K562 (cell line): ENCODE data around the gene CLIP1. TPM values are rescaled to one million over a fixed set of nuclear protein-coding genes. Genes with fewer than 3 reads are reported as not detected.

ENCODE experiments used
- ATAC-seq: fragments of 200-7000 bp; cut with Tn5 transposase; 3 replicates; pipeline ENCODE4 v1.9.1; 2020; ENCODE audit warnings: moderate library complexity
- BruUV-seq: library from RNA; stranded (reverse); fragments of 400-500 nt; replicated peaks from 2 replicates; lab custom pipeline; 2021; lab: Mats Ljungman, UMichigan
- CTCF ChIA-PET: fragments of 300-600 bp; formaldehyde crosslinking; extraction: SDS; loops from one replicate; lab custom pipeline; 2021; ENCODE audit warnings: low intra/inter-chr PET ratio; lab: Yijun Ruan, JAX
- POLR2A ChIA-PET: fragments of 300-600, 350-650 bp; sonication (Branson Sonifier 250); formaldehyde crosslinking; extraction: SDS; loops from one replicate; lab custom pipeline; 2021; ENCODE audit warnings: antibody characterized with exemption, inconsistent platforms; lab: Yijun Ruan, JAX
- DNase-seq, 4 experiments: peaks; one replicate each; pipeline versions ENCODE4 v3.0.0 to v3.0.0-alpha.2; 2011 to 2018; ENCODE audit warnings: low spot score in 3 of 4, mixed read lengths in 3 of 4; ENCODE audit errors: extremely low read depth in 1 of 4
- FAIRE-seq: peaks from 2 replicates; lab custom pipeline; 2011; peaks lifted over from hg19 to GRCh38; lab: Jason Lieb, UNC
- H2AFZ ChIP-seq: 2 replicates; pipeline ENCODE4 v1.6.0; 2011; ENCODE audit warnings: low read depth, low read length, control low read depth, inconsistent platforms
- H3K27ac ChIP-seq: fragments of 200-600 bp; 3 replicates; pipeline ENCODE4 v1.8.0; 2011; ENCODE audit warnings: low read depth, mild to moderate bottlenecking, control low read depth, inconsistent platforms, low read length, moderate library complexity, mixed read lengths; ENCODE audit errors: extremely low read depth
- H3K27me3 ChIP-seq, 2 experiments: fragments of 300-600 bp in 1 of 2; 2 replicates in 1 of 2; 3 replicates in 1 of 2; pipeline versions ENCODE4 v1.6.0 to v1.8.0; 2011; ENCODE audit warnings: inconsistent platforms in 2 of 2, low read length in 2 of 2, mild to moderate bottlenecking in 1 of 2, mixed read lengths in 1 of 2, moderate library complexity in 1 of 2; ENCODE audit not compliant: control insufficient read depth in 2 of 2, insufficient read depth in 2 of 2
- H3K36me3 ChIP-seq: fragments of 300-600 bp; 3 replicates; pipeline ENCODE4 v1.8.0; 2011; ENCODE audit warnings: mild to moderate bottlenecking, low read length, inconsistent platforms; ENCODE audit not compliant: control insufficient read depth, insufficient read depth
- H3K4me1 ChIP-seq, 2 experiments: fragments of 200-600 bp in 1 of 2; replicated peaks in 1 of 2; 2 replicates in 1 of 2; 3 replicates in 1 of 2; pipeline versions ENCODE4 v1.5.1 to v1.8.0; 2011; ENCODE audit warnings: inconsistent platforms in 2 of 2, low read length in 2 of 2, mild to moderate bottlenecking in 1 of 2, mixed read lengths in 1 of 2, moderate library complexity in 1 of 2; ENCODE audit not compliant: control insufficient read depth in 2 of 2, insufficient read depth in 2 of 2
- H3K4me2 ChIP-seq: 2 replicates; pipeline ENCODE4 v1.6.1; 2011; ENCODE audit warnings: low read length, control low read depth, inconsistent platforms, mixed read lengths; ENCODE audit not compliant: insufficient read depth
- H3K4me3 ChIP-seq: fragments of 200-600 bp; sonication (generic), shearing (Covaris generic); 2 replicates; pipeline ENCODE4 v1.5.1; 2016; ENCODE audit warnings: control low read depth, inconsistent platforms
- H3K79me2 ChIP-seq: fragments of 200-600 bp; 3 replicates; pipeline ENCODE4 v1.8.0; 2011; ENCODE audit warnings: low read length, inconsistent platforms; ENCODE audit not compliant: control insufficient read depth, insufficient read depth
- H3K9ac ChIP-seq, 2 experiments: 2 replicates each; pipeline versions ENCODE4 v1.6.0 to v1.6.1; 2011; ENCODE audit warnings: low read depth in 2 of 2, low read length in 2 of 2, control low read depth in 1 of 2, inconsistent platforms in 1 of 2, mild to moderate bottlenecking in 1 of 2, mixed read lengths in 1 of 2; ENCODE audit not compliant: insufficient read depth in 1 of 2
- H3K9me1 ChIP-seq: one replicate; pipeline ENCODE4 v1.6.0; 2011; ENCODE audit warnings: inconsistent platforms, mild to moderate bottlenecking, low read length, moderate library complexity; ENCODE audit not compliant: control insufficient read depth, insufficient read depth
- H3K9me3 ChIP-seq: replicated peaks from 2 replicates; pipeline ENCODE4 v1.5.1; 2011; ENCODE audit warnings: low read depth, low read length, inconsistent platforms; ENCODE audit not compliant: control insufficient read depth, insufficient read depth
- H4K20me1 ChIP-seq: replicated peaks from 2 replicates; pipeline ENCODE4 v1.6.1; 2011; ENCODE audit warnings: low read length, inconsistent platforms, mixed read lengths; ENCODE audit not compliant: control insufficient read depth, insufficient read depth
- ARNT ChIP-seq, 2 experiments: fragments of 450-650 bp; IDR thresholded peaks; 2 replicates each; pipeline ENCODE4 v1.6.1; 2016; ENCODE audit warnings: mild to moderate bottlenecking in 1 of 2
- FOXK2 ChIP-seq, 2 experiments: fragments of 450-650 bp; IDR thresholded peaks in 1 of 2; conservative IDR thresholded peaks in 1 of 2; 2 replicates each; pipeline ENCODE4 v1.6.1; 2016; ENCODE audit warnings: low read depth in 2 of 2, mild to moderate bottlenecking in 1 of 2
- KAT7 ChIP-seq: sonication (generic); formaldehyde crosslinking; IDR thresholded peaks from 2 replicates; pipeline ENCODE4 v1.8.0; 2022; ENCODE audit warnings: missing genetic modification reagents, mild to moderate bottlenecking, borderline replicate concordance
- MBD2 ChIP-seq: sonication (generic); IDR thresholded peaks from 2 replicates; pipeline ENCODE4 v1.6.1; 2016; ENCODE audit warnings: low read depth, borderline replicate concordance
- MTA3 ChIP-seq: fragments of 450-650 bp; formaldehyde crosslinking; IDR thresholded peaks from 2 replicates; pipeline ENCODE4 v1.6.1; 2017; ENCODE audit warnings: mild to moderate bottlenecking, borderline replicate concordance
- SMARCB1 ChIP-seq: IDR thresholded peaks from 2 replicates; pipeline ENCODE4 v1.6.1; 2011; ENCODE audit warnings: improper control_type of control experiment, low read depth; ENCODE audit not compliant: insufficient read length
- ZBTB11 ChIP-seq, 3 experiments: fragments of 200-800 bp in 1 of 3; fragments of 250-450 bp in 1 of 3; fragments of 450-650 bp in 1 of 3; sonication (Bioruptor Pico) in 1 of 3; sonication (Bioruptor generic) in 1 of 3; formaldehyde crosslinking in 1 of 3; IDR thresholded peaks; 2 replicates each; pipeline versions ENCODE4 v1.6.1 to v1.8.0; 2016 to 2022; ENCODE audit warnings: mild to moderate bottlenecking in 2 of 3, missing genetic modification characterization in 2 of 3, missing compliant biosample characterization in 1 of 3, moderate library complexity in 1 of 3
- ZFPM2 ChIP-seq: fragments of 250-450 bp; sonication (Bioruptor Pico); IDR thresholded peaks from 2 replicates; pipeline ENCODE4 v1.5.1; 2022; ENCODE audit warnings: mild to moderate bottlenecking
- ZNF239 ChIP-seq: fragments of 250-450 bp; sonication (Bioruptor Pico); IDR thresholded peaks from 2 replicates; pipeline ENCODE4 v1.4.0; 2020; ENCODE audit warnings: mild to moderate bottlenecking
- ZNF280A ChIP-seq: fragments of 450-650 bp; IDR thresholded peaks from 2 replicates; pipeline ENCODE4 v1.6.1; 2018; ENCODE audit warnings: mild to moderate bottlenecking, low read depth; ENCODE audit not compliant: partially characterized antibody
- ZNF696 ChIP-seq: fragments of 250-450 bp; sonication (Bioruptor Pico); conservative IDR thresholded peaks from 2 replicates; pipeline ENCODE4 v1.4.0; 2020; ENCODE audit warnings: mild to moderate bottlenecking, moderate library complexity
- ZNF740 ChIP-seq, 3 experiments: fragments of 200-800 bp in 1 of 3; sonication (Bioruptor generic) in 1 of 3; sonication (generic) in 1 of 3; formaldehyde crosslinking in 1 of 3; IDR thresholded peaks; 2 replicates each; pipeline versions ENCODE4 v1.6.1 to v1.8.0; 2016 to 2022; ENCODE audit warnings: mild to moderate bottlenecking in 2 of 3, missing compliant biosample characterization in 2 of 3, missing genetic modification characterization in 2 of 3, missing genetic modification reagents in 1 of 3
- ZNF766 ChIP-seq: fragments of 200-800 bp; sonication (Bioruptor generic); conservative IDR thresholded peaks from 2 replicates; pipeline ENCODE4 v1.6.1; 2016; ENCODE audit warnings: missing genetic modification characterization, missing compliant biosample characterization
- WGBS: fragments of 100-300 bp; shearing (Covaris generic); methylation state at CpG from one replicate; pipeline ENCODE4 v1.1.6; 2016; ENCODE audit warnings: low coverage, mixed read lengths; ENCODE audit not compliant: insufficient coverage; ENCODE audit errors: missing lambda C conversion rate; 5-methylcytosine and 5-hydroxymethylcytosine counted together
- in situ Hi-C: fragments of 300-500 bp; cut with MboI; formaldehyde crosslinking; loops from 4 replicates; pipeline ENCODE4 v1.15.0; 2018; ENCODE audit warnings: inconsistent platforms, mixed read lengths
- intact Hi-C: fragments of 100-400 bp; cut with micrococcal nuclease; formaldehyde crosslinking; loops from 2 replicates; pipeline ENCODE4 v1.14.2; 2022
- polyA plus RNA-seq, 8 experiments: library from polyadenylated mRNA; depleted of rRNA in 4 of 8; stranded (reverse) in 5 of 8; unstranded in 3 of 8; fragments of >200 nt; fragmentation: Nextera tagmentation in 2 of 8; fragmentation: Illumina TruSeq in 1 of 8; extraction: Ambion mirVana in 2 of 8; extraction: Trizol in 1 of 8; gene quantifications; 2 replicates each; pipeline versions ENCODE4 v1.2.1 to v1.2.3, GENCODE V29; 2011 to 2014; ENCODE audit warnings: inconsistent platforms in 1 of 8, missing spikeins in 1 of 8
- total RNA-seq, 7 experiments: library from RNA; depleted of rRNA in 6 of 7; stranded (reverse); fragments of >200 nt in 6 of 7; fragmentation: Illumina TruSeq in 2 of 7; extraction: Trizol in 2 of 7; gene quantifications; 2 replicates each; pipeline versions ENCODE4 v1.2.1 to v1.2.3, GENCODE V29; 2011 to 2021; ENCODE audit warnings: low replicate concordance in 1 of 7

Gene CLIP1
- total and polyA plus RNA-seq, 9 of the 15 experiments (the other 6 are each of a cell fraction or from before 2014, with no cell fraction given): 5.8 to 33.9 (median 27.6) TPM

GRCh38 chr12:122306407-122306806 lies 116.1 kb downstream of the CLIP1 start:
- no peak overlapping the region for H3K27ac ChIP-seq
- POLR2A ChIA-PET: interaction anchor here (0.5 to 1.6 kb wide), 6 partner anchors 10 to 1056 kb away, joined by 3 to 4 read pairs (median 4); no protein-coding TSS in a partner anchor
- H3K4me2 ChIP-seq: no peak overlapping the region
- H4K20me1 ChIP-seq: 0 out of 2 replicates have a peak, but pooled peaks cover 3% of the 10 kb centered on the region
- in situ Hi-C loops (no loop called here), intact Hi-C loops (loop anchor here (1.0 kb wide), 1 partner anchor 50 kb away; no protein-coding TSS in a partner anchor)
- no peaks in the 10 kb centered on the region for H3K79me2 ChIP-seq
- no peak overlapping the region for H2AFZ ChIP-seq
- H3K9ac ChIP-seq: no peak overlapping the region
- DNase-seq (peak; percentile 41 to 72 (median 53)), ATAC-seq (peak; percentile 99), FAIRE-seq (peak; percentile 86)
- H3K9me3 ChIP-seq: no peaks in the 10 kb centered on the region
- no peaks in the 10 kb centered on the region for H3K9me1 ChIP-seq
- BruUV-seq: no TSS peak
- 36% methylated on average over 4 of the region's 4 CpGs for WGBS
- H3K4me1 ChIP-seq: no peaks in the 10 kb centered on the region
- H3K27me3 ChIP-seq: no peaks in the 10 kb centered on the region
- no peak overlapping the region for H3K4me3 ChIP-seq
- CTCF ChIA-PET: interaction anchor here (0.6 to 2.1 kb wide), 2 partner anchors 50 to 165 kb away, joined by 3 to 4 read pairs; no protein-coding TSS in a partner anchor
- peaks cover 26% of the 10 kb centered on the region; the same call in 1 of the 3 replicates for H3K36me3 ChIP-seq
- TF ChIP-seq ZBTB11 (CRISPR knock-in tag; IDR thresholded peaks at IDR 0.05) (no peak), FOXK2 (conservative IDR thresholded peaks at IDR 0.05 in 1 of 2, IDR thresholded peaks at IDR 0.05 in 1 of 2; ENCODE audit: low read depth in 2 of 2) (no peak), ARNT (IDR thresholded peaks at IDR 0.05) (no peak), ZNF696 (CRISPR knock-in tag) (no peak), ZNF766 (CRISPR knock-in tag) (no peak), MBD2 (no peak), ZNF740 (CRISPR knock-in tag; IDR thresholded peaks at IDR 0.05) (no peak), ZNF740 (tag; IDR thresholded peaks at IDR 0.05) (no peak), MTA3 (0 out of 2 replicates have a peak, but pooled peaks have one; percentile 30), ZNF280A (no peak), ZNF239 (CRISPR knock-in tag) (no peak), ZFPM2 (CRISPR knock-in tag) (no peak), SMARCB1 (no peak), KAT7 (CRISPR knock-in tag) (no peak)
